Spleen (tissue), 7 donors: ENCODE measurements around the gene FGD5.

Source experiments
- CTCF ChIP-seq, 11 experiments: fragments of 200-600 bp in 7 of 11; fragments of 450-650 bp in 4 of 11; sonication (generic) in 4 of 11; IDR thresholded peaks in 8 of 11; conservative IDR thresholded peaks in 3 of 11; 1 replicate in 7 of 11; 2 replicates in 4 of 11; pipeline versions ENCODE4 v1.4.0 to v1.8.0; 2016 to 2021; ENCODE audit warnings: antibody characterized with exemption in 11 of 11, inconsistent platforms in 4 of 11, mild to moderate bottlenecking in 1 of 11
- POLR2A ChIP-seq, 3 donors: fragments of 450-650 bp; IDR thresholded peaks; one replicate each; pipeline ENCODE4 v1.5.1; 2017; ENCODE audit warnings: antibody characterized with exemption in 3 of 3, mild to moderate bottlenecking in 1 of 3
- POLR2AphosphoS5 ChIP-seq, 3 donors: sonication (generic); formaldehyde crosslinking; IDR thresholded peaks; one replicate each; pipeline ENCODE4 v1.5.1; 2017; ENCODE audit warnings: antibody characterized with exemption in 3 of 3
- donor health status: DM: no; HTN: no; CAD: no; lungs with moderate emphysema.
- donor health status: DM: no; HTN: no; CAD: no.
- donor health status: DM: no; HTN: no; CAD: no.

GRCh38 chr3:14859880-14860279 lies 41.1 kb downstream of the FGD5 start:
- no peak for TF ChIP-seq CTCF (IDR thresholded peaks at IDR 0.05 in 8 of 11, conservative IDR thresholded peaks at IDR 0.05 in 3 of 11)
- no peak for TF ChIP-seq POLR2A (IDR thresholded peaks at IDR 0.05)
- no peak for TF ChIP-seq POLR2AphosphoS5 (IDR thresholded peaks at IDR 0.05)
